HG03521 (cell line): ENCODE data around the gene KDM4C.
"Not testable (repeated sequence)": the region's sequence is repeated elsewhere in the genome, so short reads cannot be mapped to it uniquely, and the experiment has no call there.

Experiments used
- ATAC-seq: cut with Tn5 transposase; IDR thresholded peaks from one replicate; pipeline ENCODE4 v1.9.1; 2021; ENCODE audit warnings: mild to moderate bottlenecking, moderate library complexity; ENCODE audit not compliant: unreplicated experiment

KDM4C gene

GRCh38 chr9:6757456-6758247 is at the start of gene KDM4C:
KDM4C (plus strand) TSS chr9:6757973; CDS start chr9:6792989, 35,016 bp downstream.
- peak; percentile 71 for ATAC-seq

- no peak for ATAC-seq
Measured at GRCh38 chr9:6708732-6709131, 49.0 kb upstream of the KDM4C start.

GRCh38 chr9:6711403-6711802 is 46.4 kb upstream of the KDM4C start:
- no peak for ATAC-seq

GRCh38 chr9:6712041-6712440 is 45.7 kb upstream of the KDM4C start:
- ATAC-seq, result no peak

- no peak for ATAC-seq
Measured at GRCh38 chr9:6714176-6714575, 43.6 kb upstream of the KDM4C start.

- not testable (repeated sequence) for ATAC-seq
Measured at GRCh38 chr9:6715153-6715754, 42.5 kb upstream of the KDM4C start.

DNA sequence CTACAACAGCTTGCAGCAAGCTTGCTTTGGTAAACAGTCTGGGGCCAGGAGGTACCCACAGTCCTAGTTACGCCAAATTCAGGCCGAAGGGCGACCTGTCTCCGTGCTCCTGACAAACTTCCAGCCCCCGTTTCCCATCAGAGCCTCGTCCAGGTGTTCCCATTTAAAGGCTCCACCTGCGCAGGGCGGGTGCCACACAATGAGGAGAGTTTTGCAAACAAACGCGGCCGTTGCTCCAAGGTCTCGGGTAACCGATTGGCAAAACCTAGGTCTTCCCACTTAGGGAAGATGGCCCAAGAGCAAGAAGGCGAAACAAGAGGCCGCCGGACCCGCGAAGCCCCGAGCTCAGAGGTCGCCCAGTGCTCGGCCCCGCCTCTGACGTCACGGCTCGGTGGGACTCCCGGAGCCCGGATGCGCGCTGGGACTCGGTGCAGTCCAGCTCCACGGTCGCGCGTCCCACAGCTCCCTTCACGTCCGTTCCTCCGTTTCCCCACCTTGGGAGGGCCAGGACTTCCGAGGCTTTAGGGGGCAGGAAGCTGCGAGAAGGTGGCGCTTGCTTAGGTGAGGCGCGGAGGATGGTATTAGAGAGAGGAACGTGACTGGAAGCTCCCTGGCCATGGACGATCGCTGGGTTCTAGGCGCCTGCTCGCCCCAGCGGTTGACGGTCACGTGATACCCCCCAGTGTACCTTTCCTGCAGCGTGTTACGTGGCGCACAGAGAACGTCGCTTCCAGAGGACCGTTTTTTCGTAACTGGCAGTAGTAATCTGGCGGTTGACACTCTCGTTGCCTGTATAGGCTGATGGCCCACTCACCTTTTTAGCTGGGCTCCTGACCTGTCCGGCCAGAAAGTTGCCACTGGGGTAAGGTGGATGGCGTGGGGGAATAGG is 41.8 kb upstream of the KDM4C start:
- ATAC-seq, result peak; percentile 89

DNA sequence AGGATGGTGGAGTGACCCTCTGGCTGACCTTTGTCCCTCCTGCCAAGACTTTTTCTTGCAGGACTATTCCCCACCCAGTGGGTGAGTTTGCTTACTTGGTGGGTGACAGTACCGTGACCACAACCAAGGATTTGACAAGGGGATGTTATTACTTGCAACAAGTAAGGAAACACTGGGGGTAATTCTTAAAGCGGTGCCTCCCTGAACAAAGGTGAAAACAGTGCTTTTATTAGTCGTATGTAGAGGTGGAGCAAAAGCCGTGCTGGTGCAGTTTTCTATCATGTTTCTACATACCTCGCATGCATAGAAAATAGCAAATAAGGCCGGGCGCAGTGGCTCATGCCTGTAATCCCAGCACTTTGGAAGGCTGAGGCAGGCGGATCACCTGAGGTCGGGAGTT is 41.0 kb upstream of the KDM4C start:
- ATAC-seq, result no peak

DNA sequence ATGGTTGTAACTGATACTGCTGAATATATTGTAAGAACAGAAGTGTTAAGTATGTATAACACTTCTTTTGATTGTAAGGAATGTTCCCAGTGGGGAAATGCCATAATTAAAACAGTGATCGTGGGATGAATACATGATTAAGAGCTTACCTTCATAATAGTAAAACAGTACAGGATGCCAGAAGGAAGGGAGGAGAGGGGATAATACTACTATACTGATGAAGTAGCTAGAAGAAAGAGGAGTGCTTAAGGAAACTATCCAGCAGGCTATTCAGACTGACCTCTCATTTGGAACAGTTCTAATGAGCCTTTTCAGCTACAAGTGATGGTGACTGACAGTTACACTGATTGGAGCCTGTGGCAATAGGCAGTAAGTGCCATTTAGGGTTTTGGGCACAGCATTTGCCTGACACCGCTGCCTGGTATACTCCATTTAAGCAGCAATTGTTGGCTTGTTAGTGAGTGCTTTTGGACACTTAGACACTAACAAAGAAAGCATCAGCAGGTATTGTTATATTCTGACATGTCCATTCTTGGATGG is 33.8 kb upstream of the KDM4C start:
- no peak for ATAC-seq

GRCh38 chr9:6733257-6733656 is 24.5 kb upstream of the KDM4C start:
- ATAC-seq, result no peak

GRCh38 chr9:6733831-6734230 is 23.9 kb upstream of the KDM4C start:
- no peak for ATAC-seq

GRCh38 chr9:6735422-6735821 is 22.4 kb upstream of the KDM4C start:
- no peak for ATAC-seq

DNA sequence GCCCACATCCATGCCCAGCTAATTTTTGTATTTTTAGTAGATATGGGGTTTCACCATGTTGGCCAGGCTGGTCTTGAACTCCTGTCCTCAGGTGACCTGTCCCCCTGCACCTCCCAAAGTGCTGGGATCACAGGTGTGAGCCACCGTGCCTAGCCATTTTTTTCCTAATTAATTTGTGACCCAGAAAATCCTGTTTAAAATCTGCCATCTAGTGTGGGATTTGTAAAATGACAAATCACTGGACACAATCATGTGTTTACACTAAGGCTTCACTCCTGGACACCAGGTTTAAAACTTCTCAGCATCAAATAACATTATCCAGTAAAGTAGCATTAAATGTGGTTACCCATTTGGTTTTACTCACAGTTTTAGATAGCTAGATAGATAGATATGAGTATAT is 18.6 kb upstream of the KDM4C start:
- ATAC-seq, result no peak

DNA sequence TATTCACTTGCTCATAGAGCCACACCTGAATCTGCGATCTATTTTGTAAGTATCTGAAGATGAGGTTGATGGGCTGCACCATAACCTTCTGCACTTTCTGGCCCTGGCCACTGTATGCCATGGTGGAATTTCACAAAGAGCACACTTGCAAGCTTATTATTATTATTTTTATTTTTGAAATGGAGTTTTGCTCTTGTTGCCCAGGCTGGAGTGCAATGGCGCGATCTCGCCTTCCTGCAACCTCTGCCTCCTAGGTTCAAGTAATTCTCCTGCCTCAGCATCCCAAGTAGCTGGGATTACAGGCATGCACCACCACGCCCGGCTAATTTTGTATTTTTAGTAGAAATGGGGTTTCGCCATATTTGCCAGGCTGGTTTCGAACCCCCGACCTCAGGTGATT is 8.9 kb upstream of the KDM4C start:
- ATAC-seq, result not testable (repeated sequence)

DNA sequence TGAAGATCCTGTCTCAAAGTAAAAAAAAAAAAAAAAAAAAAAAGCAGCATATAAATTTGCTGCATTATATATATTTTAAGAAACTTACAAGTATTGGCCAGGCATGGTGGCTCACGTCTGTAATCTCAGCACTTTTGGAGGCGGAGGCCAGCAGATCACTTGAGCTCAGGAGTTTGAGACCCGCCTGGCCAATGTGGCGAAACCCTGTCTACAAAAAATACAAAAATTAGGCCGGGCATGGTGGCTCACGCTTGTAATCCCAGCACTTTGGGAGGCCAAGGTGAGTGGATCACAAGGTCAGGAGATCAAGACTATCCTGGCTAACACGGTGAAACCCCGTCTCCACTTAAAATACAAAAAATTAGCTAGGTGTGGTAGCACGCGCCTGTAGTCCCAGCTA is 2.9 kb upstream of the KDM4C start:
- ATAC-seq, result not testable (repeated sequence)

- ATAC-seq, result peak; percentile 29
Measured at GRCh38 chr9:6757132-6757455, 679 bp upstream of the KDM4C start.

GRCh38 chr9:6758248-6758497 is 400 bp downstream of the KDM4C start:
- ATAC-seq, result peak; percentile 18

- peak; percentile 15 for ATAC-seq
Measured at GRCh38 chr9:6758498-6759184, 868 bp downstream of the KDM4C start.

GRCh38 chr9:6759185-6759977 is 1.6 kb downstream of the KDM4C start:
- peak; percentile 6 for ATAC-seq

DNA sequence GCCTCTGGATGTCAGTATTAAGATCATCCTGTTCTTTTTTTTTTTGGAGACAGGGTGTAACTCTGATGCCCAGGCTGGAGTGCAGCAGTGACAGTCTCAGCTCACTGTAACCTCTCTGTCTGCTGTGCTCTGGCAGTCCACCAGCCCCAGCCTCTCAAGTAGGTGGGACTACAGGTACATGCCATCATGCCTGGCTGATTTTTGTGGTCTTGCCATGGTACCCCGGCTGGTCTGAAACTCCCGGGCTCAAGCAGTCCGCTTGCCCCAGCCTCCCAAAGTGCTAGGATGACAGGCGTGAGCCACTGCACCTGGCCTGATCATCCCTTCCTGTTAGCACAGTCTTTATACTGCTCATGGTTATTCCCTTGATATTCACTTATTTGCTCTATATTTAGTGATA is 3.5 kb downstream of the KDM4C start:
- no peak for ATAC-seq
